ENCODE measurements around the gene METTL15. TPM values are rescaled to one million over a fixed set of nuclear protein-coding genes. Genes with fewer than 3 reads are reported as not detected.

Gene METTL15
- total RNA-seq, 1 experiment from 2014 or later = 9.1 TPM

GRCh38 chr11:28168718-28169117, 60.5 kb downstream of the METTL15 start:
- H4K91ac ChIP-seq (ENCODE audit: insufficient read length, low read depth, low read length) = no peak overlapping the region
- no peak overlapping the region for H3K23ac ChIP-seq (ENCODE audit: insufficient read length, low read depth, low read length)
- TF ChIP-seq CTCF (conservative IDR thresholded peaks at IDR 0.05) = no peak
- no peak overlapping the region for H3K4me2 ChIP-seq (ENCODE audit: insufficient read depth, insufficient read length, low read length)
- H3K18ac ChIP-seq (ENCODE audit: insufficient read length, low read depth, low read length) = no peak overlapping the region
- H3K79me2 ChIP-seq (ENCODE audit: insufficient read depth, low read length) = no peaks in the 10 kb centered on the region; the same call in 1 of the 2 replicates
- no peaks in the 10 kb centered on the region for H3K23me2 ChIP-seq (ENCODE audit: insufficient read length, low read depth, low read length, poor library complexity, severe bottlenecking)
- no peak overlapping the region for H3K14ac ChIP-seq (ENCODE audit: insufficient read depth, low read length)
- no peak overlapping the region for H2BK12ac ChIP-seq (ENCODE audit: insufficient read length, low read depth, low read length)
- H3K4me1 Mint-ChIP-seq = peaks cover 2 to 5% of the 10 kb centered on the region in 2 experiments; a peak in 1 of 4 replicates
- peaks cover 0 to 4% of the 10 kb centered on the region in 2 experiments; a peak in 3 of 5 replicates for H3K9me3 Mint-ChIP-seq
- no peak overlapping the region for H3T11ph ChIP-seq (ENCODE audit: low read length)
- H2BK20ac ChIP-seq (ENCODE audit: low read depth, low read length, poor library complexity, severe bottlenecking) = no peak overlapping the region
- H3K36me3 Mint-ChIP-seq (ENCODE audit: insufficient read depth in 1 of 3, low read depth in 3 of 3) = peaks cover 6 to 11% (median 9%) of the 10 kb centered on the region in 3 experiments
- no peak overlapping the region for H2BK120ac ChIP-seq (ENCODE audit: low read depth, low read length, poor library complexity, severe bottlenecking)
- no peak overlapping the region for H3K56ac ChIP-seq (ENCODE audit: insufficient read length, low read depth, low read length)
- no peak for DNase-seq
- no peaks in the 10 kb centered on the region for H3K79me1 ChIP-seq (ENCODE audit: insufficient read depth, low read depth, low read length, poor library complexity, severe bottlenecking)
- peak overlapping the region in 1 of 3 experiments; percentile 44; a peak in 1 of 7 replicates for H3K27ac Mint-ChIP-seq
- H2BK15ac ChIP-seq (ENCODE audit: low read depth, low read length) = no peak overlapping the region
- H2AFZ ChIP-seq (ENCODE audit: low read length) = no peak overlapping the region
- H3K4me3 Mint-ChIP-seq = no peak overlapping the region
- H3K27me3 ChIP-seq (ENCODE audit: insufficient read depth, low read length) = no peaks in the 10 kb centered on the region
- H4K8ac ChIP-seq (replicated peaks; ENCODE audit: insufficient read length, low read depth, low read length) = no peak overlapping the region
- no peaks in the 10 kb centered on the region for H3K9me3 ChIP-seq (ENCODE audit: control insufficient read depth, low read depth, low read length)
- H3K4ac ChIP-seq (ENCODE audit: low read depth, low read length) = no peak overlapping the region
- no peak overlapping the region for H2BK5ac ChIP-seq (ENCODE audit: insufficient read length, low read length)
- H4K5ac ChIP-seq (ENCODE audit: insufficient read length, low read depth, low read length) = no peak overlapping the region
- no peak overlapping the region for H2AK5ac ChIP-seq (ENCODE audit: insufficient read length, low read length)
- no peaks in the 10 kb centered on the region for H4K20me1 ChIP-seq (ENCODE audit: control insufficient read depth, insufficient read depth, insufficient read length)
- no peak overlapping the region for H3K9ac ChIP-seq (ENCODE audit: extremely low read depth, insufficient read length, low read length)
- no CpG with 5 or more reads among the region's 2 CpGs for WGBS (ENCODE audit: extremely low coverage, insufficient read length, low lambda C conversion rate)
- no peaks in the 10 kb centered on the region for H3K4me1 ChIP-seq (ENCODE audit: insufficient read depth, low read length)
- no peaks in the 10 kb centered on the region for H3K27me3 Mint-ChIP-seq (ENCODE audit: low read depth)
- no peak overlapping the region for H3K27ac ChIP-seq (ENCODE audit: insufficient read length, low read depth, low read length)
